GM11168 (cell line): ENCODE measurements around the gene FAM72A.
"Not testable (repeated sequence)": the region's sequence is repeated elsewhere in the genome, so short reads cannot be mapped to it uniquely, and the experiment has no call there.

Experiments used
- in situ Hi-C: fragments of 300-500 bp; cut with MboI; formaldehyde crosslinking; loops from one replicate; pipeline ENCODE4 v1.12.0; 2022; ENCODE audit warnings: low sequenced_read_pairs; ENCODE audit not compliant: unreplicated experiment

FAM72A gene

DNA sequence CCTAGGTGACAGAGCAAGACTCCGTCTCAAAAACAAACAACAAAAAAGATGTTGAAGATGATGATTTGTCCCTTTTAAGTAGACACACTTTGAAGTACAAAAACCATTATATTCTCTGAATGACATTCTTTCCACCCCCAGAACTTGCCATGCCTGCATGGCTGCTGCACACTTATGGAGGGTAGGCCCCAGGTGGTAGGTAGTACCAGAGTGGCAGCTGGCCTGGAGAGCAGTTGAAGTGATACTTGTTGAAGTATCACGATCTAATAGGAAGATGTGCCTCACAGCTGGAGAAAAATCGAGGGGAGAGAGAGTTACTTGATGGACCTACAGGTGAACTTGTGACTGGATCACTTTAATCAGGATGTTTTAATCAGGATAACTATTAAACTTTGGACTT is 15.6 kb upstream of the FAM72A start:
- in situ Hi-C loops = not testable (repeated sequence)

DNA sequence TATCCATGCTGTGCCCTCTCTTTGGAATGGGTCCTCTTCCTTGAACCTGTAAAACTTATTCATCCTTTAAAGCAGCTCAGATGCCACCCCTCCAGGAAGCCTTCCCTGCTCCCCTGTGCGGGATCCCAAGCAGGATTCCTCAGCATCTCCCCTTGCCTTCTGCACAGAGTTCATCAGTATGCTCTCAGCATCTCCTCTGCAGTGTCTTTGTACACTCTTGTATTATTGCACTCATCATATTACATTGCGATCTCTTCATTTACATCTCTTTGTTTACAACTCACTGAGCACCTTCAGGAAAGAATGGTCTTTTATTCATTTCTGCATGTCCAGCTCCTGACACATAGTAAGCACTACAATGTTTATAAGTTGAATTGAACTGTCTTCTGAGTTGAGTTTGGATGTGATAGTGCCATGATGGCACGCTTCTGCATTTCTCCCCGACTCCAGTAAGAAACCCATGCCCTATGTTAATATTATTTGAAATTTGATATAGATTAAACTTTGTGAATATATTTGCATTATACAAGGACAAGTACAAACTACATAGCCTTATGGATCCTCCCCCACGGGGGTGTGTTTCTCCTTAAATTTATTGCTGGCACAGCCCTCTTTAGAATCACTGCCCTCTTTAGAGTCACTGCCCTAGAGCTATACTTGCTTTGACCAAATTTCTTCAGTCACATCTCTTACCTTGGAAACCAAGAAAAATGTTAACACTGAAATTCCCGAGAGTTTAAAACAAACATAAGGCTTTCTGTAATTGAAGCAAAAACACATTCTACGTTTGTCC is 13.2 kb upstream of the FAM72A start:
- in situ Hi-C loops = not testable (repeated sequence)

DNA sequence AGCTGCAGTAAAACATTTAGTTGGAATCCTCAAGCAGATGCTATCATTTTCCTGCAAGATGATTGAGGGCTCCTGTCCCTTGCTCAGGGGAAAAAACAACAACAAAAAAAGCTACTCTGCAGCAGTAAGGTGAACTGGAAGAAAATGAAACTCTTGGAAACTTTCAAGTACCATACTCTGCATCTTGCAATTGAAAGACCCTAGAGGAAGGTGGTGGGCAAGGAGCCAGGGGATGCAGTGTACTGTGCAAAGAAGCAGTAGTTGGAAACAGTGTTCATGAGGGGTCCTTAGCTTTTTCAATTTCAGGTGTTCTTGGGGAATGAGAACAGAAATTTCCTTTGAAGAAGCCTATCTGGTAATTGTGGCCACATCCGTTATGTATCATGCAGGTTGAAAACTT is 8.2 kb upstream of the FAM72A start:
- in situ Hi-C loops = not testable (repeated sequence)

DNA sequence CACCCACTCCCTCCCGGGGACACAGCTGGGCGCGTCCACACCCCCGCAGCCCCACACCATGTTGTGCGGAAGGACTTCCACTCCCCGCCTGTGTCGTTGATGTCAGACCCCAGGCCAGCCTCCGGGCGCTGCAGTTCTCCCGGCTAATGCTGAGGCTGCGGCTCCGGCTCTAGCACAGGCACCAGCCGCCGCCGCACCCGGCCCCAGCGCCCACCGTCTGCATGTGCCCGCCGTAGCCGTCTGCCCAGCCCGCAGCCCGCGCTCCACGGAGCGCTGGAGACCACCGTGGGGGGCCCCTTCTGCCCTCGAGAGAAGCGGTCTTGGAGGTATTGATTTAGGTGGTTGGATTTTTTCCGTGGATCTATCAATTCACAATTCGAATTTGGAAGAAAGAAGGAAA is 2.9 kb upstream of the FAM72A start:
- in situ Hi-C loops = not testable (repeated sequence)

DNA sequence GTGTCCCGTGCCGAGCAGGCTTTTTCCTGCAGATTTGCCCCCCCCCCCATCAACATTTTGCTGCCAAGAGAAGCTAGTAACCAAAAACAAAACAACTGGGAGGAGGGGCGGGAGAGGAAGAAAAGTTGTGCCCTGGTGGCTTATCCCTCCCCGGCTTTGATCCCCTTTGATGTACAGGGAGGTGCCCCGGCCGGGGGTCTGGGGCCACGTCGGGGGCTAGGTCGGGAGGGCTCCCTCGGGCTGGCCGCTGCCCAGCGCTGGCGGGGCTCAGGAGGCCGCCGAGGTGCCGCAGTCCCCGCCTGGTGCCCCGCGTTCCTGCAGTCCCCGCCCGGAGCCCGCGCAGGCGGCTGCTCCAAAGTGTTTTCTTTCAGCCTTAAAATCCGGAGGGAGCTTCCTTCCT is 2.2 kb upstream of the FAM72A start:
- in situ Hi-C loops = not testable (repeated sequence)

DNA sequence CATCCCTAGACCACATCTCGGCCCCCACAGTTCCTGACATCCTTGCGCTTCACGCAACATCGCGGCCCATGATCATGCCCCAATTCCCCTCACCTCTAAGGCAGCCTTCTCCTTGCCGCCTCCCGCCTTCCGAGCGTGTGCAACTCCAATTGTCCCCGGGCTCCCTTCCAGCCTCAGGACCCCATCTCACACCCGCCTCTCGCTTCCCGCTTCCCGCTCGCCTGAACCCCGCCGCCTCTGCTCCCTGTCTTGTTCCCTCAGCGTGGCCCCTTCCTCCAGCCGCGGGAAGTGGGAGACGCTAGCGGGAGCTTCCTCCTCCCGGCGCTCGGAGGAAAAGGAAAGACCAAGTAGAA is 1.5 kb upstream of the FAM72A start:
- in situ Hi-C loops = not testable (repeated sequence)

DNA sequence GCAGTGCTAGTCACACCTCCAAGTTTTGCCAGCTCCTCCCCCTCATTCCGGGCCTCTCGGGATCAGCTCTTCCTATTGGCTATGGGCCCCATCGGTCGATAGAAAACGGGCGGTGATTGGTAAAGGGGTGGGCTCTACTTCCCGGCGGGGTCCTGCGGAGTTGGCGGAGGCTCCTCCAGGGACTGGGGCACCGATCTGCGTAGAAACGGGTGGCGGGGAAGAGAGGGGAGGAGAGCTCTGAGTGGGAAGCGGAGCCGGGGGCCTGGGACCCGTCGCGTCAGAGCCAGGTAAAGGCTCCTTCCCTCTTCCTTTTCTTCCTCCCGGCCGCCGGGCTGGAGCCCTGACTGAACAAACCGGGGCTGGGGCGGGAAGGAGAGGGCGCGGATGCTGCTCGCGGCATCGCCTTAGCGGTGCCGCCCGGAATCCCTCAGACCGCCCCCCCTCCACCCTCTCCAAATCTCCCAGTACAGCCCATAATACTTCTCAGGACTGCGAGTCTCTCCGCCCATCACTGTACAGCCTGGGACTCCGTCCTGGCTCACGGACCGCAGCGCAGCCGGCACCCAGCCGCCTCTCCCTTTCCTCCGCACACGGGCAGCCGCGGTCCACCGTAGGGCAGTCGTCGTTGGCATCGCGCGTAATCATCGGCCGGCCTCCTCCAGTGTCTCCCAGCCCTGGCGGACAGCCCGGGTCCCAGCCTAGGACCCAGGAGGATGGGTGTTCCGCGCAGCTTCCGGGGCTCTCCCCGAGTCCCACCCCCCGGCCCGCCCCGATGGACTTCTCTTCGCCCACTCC is 922 bp upstream of the FAM72A start, which contains the start of gene SRGAP2:
SRGAP2 (plus strand) TSS at position 178 of the 795 bp plus-strand sequence. CDS start 2,430 bp downstream, outside the sequence.
- in situ Hi-C loops = not testable (repeated sequence)

DNA sequence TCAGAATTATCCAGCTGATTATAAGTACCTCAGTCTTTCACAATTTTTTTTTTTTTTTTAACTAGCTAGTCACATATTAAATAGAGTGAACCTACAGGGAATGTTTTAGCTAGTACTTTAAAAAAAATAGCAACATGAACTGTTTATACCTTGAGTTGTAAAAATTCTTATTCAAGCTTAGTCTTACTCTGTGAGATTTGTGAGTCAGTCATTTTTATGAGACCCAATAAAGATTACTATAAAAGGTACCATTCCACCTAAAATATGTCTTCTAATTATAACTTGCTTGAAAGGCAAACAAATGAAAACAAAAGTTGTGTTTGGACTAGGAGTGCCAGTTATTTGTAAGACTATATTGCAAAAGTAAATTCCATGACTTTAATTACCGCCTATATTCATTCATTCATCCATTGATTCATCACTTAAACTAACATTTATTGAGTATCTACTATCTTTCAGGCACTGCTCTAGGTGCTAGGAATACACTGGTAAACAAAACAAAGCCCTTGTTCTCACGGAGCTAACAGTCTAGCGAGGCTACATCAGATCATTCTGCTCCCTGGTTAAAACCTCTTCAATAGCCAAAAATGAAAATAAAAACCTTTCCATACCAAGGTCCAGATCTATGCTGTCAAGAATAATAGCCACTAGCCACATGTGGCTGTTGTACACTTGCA is 5.8 kb downstream of the FAM72A start:
- in situ Hi-C loops = not testable (repeated sequence)

DNA sequence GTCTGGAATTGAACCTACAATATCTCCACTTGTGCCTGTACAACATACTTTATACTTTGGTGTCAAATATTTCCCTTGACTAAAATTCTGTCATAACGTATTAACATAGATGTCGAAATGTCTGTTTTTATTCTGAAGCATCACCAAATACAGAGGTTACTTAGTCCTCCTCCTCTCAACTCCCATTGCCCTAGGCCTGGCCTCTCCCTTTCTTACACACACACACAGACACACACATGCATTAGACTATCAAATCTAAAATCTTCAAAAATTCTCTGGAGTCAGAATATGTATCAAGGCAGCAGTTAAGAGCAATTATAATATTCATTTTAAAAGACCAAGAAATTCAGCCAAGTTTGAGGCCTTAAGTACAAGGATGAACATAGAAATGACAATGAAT is 7.5 kb downstream of the FAM72A start:
- in situ Hi-C loops = not testable (repeated sequence)

DNA sequence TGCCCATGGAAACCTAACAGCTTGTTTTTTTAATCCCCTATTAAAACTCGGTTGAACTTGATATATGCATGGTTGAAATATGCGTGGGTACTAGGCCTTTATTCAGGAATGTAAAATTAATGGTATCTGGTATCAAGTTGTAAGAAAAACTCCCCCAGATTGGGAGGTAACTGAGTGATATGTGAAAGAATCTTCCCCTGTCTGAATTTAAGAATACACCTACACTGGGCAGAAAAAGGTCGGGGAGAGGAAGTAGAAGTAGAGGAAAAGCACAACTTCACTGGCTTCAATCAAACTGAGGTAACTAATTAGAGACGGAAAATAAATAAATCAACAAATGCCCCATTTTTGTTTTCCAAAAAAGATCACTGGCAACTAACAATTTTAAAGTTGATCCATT is 15.8 kb downstream of the FAM72A start:
- in situ Hi-C loops = not testable (repeated sequence)

DNA sequence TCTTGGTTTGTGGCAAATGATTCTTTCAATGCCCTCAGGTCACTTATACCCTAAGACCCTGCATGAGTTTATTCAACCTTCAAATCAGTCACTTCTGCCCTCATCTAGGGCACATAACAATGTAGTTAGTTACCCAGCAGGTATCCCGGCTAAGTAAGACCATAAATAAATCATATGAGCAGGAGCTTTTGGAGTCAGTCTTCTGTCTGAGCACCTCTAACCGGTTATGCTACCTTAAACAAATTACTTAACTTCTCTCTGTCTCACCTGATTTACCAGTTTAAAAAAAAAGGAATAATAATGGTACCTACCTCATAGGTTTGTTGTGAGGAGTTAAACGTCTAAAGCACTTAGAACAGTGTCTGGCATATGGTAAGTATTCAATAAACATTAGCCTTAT is 16.9 kb downstream of the FAM72A start:
- in situ Hi-C loops = not testable (repeated sequence)

DNA sequence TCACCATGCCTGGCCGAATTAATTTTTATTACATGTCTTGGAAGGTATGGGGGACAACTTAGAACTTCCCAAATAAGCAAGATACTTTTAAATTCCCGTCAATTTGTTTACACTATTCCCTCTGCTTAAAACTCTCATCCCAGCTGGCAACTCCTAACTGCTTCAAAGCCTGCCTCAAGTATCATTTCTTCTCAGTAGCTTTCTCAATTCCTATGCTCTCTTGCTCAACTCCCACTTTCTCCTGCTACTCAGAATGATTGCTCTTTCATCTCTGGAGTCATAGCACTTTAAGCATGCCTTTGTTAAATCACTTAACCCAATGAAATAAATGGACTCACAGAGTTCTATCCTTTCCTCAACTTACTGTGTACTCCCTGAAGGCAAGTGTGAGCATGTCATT is 18.9 kb downstream of the FAM72A start:
- in situ Hi-C loops = not testable (repeated sequence)

DNA sequence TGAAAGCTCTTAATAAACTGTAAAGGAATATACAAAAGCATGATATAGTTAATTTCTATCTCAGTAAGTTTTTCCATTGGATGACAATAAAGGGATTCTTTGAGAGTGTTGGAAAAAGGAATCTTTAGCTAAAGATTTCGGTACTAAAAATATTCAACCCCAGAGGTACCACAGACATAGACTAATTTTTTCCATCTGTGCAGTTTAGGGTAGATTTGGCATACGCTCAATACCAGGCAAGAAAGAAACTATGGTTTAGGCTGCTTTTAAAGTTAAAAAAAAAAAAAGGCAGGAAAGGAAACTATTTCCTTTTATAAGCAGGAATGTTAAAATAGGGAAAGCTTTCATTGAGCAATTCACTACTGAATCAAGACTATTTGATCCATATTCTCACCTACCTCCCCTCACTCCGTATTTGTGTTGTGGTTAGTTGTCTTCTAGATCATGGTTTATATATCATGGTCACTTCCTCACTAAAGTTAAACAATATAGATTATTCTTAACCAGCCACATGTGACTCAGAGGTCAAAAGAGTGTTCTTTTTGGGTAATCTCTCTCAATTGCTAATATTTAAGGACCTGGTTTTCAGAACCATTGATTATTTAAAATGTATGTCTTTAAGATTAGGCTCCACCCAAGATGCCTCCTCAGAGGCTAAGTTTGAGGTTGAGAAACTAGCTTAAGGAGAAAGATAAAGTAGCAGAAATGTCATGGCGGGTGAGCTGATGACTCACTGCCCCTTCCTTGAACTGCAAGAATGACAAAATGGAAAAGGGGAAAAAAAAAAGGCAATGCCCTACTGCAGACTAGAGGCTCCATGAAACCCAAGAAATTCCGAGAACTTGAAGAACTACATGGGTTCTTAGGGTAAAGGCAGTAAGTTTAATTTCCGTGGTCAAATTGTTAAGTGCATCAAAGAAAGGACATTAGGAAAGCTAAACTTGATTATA is 20.0 kb downstream of the FAM72A start:
- in situ Hi-C loops = not testable (repeated sequence)

DNA sequence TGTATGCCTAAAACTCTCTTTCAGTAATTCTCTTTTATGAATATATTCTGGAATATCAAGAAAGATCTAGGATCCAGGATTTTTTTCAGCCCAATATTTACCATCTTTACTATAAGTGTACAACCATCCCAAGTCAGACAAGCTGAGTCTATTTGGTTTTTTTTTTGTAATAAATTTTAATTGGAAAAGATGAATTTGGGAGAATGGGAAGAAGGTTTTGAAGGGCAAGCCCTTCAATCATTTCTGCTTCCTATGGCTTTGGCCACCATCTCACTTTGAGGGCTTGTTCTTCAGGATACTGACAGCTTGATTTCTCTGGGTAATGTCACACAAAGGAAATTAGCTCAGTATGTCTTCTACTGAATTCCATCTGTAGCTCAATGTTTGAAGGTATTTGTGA is 23.0 kb downstream of the FAM72A start:
- in situ Hi-C loops = not testable (repeated sequence)

DNA sequence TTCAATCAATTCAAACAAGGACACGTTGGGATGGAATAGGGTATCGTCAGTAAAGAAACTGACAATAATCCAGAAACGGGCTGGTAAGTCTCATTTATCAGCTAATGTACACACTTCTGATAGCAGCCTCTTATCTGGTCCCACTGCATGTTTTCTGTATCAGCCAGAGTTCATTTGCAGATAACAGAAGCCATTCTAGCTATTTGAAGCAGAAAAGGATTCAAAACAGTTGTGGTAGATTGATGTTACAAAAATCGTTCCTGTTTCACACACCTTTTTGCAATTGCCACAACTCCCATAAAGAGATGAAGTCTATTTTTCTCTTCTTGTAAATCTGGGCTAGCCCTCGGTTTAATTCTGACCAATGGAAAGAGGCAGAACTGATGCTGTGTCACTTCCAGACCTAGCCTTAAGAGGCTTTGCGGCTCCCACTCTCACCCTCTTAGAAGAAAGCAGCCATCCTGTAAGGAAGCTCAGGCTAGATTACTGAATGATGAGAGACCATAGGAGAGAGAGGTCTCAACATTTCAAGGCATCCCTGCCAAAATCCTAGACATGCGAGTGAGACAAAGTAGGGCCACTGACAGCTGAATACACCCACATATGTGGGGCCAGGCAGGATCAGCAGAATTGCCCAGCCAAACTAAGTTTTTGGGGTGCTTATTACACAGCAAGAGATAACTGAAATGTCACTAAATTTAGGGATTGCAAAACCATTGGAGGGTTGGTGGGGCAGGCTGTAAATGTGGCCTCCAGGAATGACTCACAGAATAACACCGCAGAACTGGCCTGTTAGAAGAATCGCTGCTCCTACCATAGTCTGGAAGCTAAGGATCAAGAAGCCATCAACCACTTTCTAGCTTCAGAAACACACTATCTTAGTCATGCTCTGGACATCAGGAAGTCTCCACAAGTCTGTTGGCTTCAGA is 24.3 kb downstream of the FAM72A start:
- in situ Hi-C loops = not testable (repeated sequence)

DNA sequence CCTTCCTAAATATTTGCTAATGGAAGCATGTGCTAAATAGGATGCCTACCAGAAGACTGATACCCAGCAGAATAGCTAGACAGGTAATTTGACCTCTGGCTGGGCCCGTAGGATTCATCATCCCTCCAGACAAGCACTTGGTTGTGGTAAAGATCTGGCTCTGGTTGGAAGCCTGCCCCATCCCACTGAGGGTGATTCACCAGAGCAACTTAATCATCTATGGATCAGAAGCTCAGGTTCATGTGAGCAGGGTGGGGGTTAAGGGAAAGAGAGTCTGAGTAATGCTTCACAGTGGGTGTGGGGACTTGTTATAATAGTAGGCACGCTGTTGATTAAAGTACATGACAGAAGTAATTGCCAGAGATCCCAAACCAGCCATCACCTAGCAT is 26.5 kb downstream of the FAM72A start:
- in situ Hi-C loops = not testable (repeated sequence)

DNA sequence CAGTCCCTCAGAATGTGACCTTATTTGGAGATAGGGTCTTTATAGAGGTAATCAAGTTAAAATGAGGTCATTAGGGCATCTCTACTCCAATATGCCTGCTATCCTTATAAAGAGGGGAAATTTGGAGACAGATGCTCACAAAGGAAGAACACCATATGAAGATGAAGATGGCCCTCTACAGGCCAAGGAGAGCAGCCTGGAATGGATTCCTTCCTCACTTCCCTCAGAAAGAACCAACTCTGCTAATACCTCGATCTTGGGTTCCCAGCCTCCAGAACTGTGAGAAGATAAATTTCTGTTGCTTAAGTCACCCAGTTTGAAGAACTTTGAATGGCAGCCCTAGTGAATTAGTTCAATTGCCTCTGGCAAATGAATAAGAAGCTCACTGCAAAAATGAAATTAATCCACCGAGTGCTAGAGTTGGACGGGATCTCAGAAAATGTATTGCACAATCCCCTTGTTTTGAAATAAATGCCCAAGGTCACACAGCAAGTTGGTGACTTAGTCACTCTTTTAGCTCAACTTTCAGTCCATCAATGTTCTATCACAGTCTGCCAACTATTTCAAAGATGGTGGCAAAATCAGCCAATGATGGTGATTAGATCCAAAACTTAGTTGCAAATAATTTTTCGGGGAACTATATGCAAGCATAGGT is 27.1 kb downstream of the FAM72A start:
- in situ Hi-C loops = not testable (repeated sequence)

DNA sequence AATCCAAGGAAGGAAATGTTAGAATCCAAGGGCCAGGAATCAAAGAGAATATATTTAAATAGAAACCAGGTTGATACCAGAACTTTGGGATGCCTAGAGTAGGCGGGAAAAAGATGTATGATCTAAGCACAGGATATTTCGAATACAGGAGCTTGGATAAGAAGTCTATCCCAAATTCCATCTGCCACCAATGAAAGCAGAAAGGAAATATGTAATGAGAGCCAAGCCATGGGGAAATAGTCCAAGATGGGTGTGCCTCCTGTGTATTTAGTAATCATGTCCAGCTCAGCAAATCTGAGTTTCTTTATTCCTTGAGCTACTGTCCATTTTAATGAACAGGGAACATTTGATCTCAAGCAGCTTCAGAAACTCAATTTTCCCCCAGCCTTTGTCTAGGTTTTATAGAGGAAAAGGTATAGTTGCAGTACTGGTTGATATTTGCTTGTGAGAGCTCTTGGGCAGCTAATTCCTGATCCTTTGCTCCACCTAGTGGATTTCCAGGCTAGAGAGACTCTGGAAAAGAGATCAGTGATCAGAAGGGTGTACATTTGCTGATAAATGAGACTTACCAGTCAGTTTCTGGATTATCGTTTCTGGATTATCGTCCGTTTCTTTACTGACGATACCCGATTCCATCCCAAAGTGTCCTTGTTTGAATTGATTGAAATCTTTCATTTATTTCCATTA is 28.3 kb downstream of the FAM72A start:
- in situ Hi-C loops = not testable (repeated sequence)
